Retina (tissue), 1 donor: ENCODE data around the gene TEX55.
"Not testable (repeated sequence)": the region's sequence is repeated elsewhere in the genome, so short reads cannot be mapped to it uniquely, and the experiment has no call there.

ENCODE experiments used
- DNase-seq: peaks from one replicate; pipeline ENCODE4 v3.0.0-alpha.2; 2016

Gene TEX55

GRCh38 chr3:119145500-119146167, at the start of gene TEX55:
Gene TEX55 (plus strand): TSS chr3:119146165. CDS start chr3:119146190, 25 bp downstream.
- DNase-seq = peak; percentile 21

- no peak for DNase-seq
Measured at GRCh38 chr3:119098003-119098402, 48.0 kb upstream of the TEX55 start.

GRCh38 chr3:119098619-119099222, 47.2 kb upstream of the TEX55 start:
- DNase-seq = peak; percentile 38

GRCh38 chr3:119099785-119100184, 46.2 kb upstream of the TEX55 start:
- DNase-seq = no peak

GRCh38 chr3:119104031-119104430, 41.9 kb upstream of the TEX55 start:
- no peak for DNase-seq

- not testable (repeated sequence) for DNase-seq
Measured at GRCh38 chr3:119118330-119118729, 27.6 kb upstream of the TEX55 start.

GRCh38 chr3:119120480-119120879, 25.5 kb upstream of the TEX55 start:
- DNase-seq = no peak

- no peak for DNase-seq
Measured at GRCh38 chr3:119122350-119122749, 23.6 kb upstream of the TEX55 start.

GRCh38 chr3:119125342-119125741, 20.6 kb upstream of the TEX55 start:
- DNase-seq = no peak

- no peak for DNase-seq
Measured at GRCh38 chr3:119125742-119126504, 20.0 kb upstream of the TEX55 start.

- not testable (repeated sequence) for DNase-seq
Measured at GRCh38 chr3:119130291-119130690, 15.7 kb upstream of the TEX55 start.

- DNase-seq = not testable (repeated sequence)
Measured at GRCh38 chr3:119132291-119132690, 13.7 kb upstream of the TEX55 start.

- not testable (repeated sequence) for DNase-seq
Measured at GRCh38 chr3:119139360-119139759, 6.6 kb upstream of the TEX55 start.

GRCh38 chr3:119140466-119140865, 5.5 kb upstream of the TEX55 start:
- DNase-seq = no peak

GRCh38 chr3:119145128-119145499, 851 bp upstream of the TEX55 start:
- DNase-seq = no peak

GRCh38 chr3:119146578-119147375, 812 bp downstream of the TEX55 start:
- no peak for DNase-seq

- DNase-seq = no peak
Measured at GRCh38 chr3:119147494-119147893, 1.5 kb downstream of the TEX55 start.

GRCh38 chr3:119148493-119149180, 2.7 kb downstream of the TEX55 start:
- no peak for DNase-seq

- DNase-seq = no peak
Measured at GRCh38 chr3:119149484-119149883, 3.5 kb downstream of the TEX55 start.

GRCh38 chr3:119156868-119157267, 10.9 kb downstream of the TEX55 start:
- no peak for DNase-seq

GRCh38 chr3:119157971-119158370, 12.0 kb downstream of the TEX55 start:
- no peak for DNase-seq

GRCh38 chr3:119160361-119160760, 14.4 kb downstream of the TEX55 start:
- no peak for DNase-seq

- no peak for DNase-seq
Measured at GRCh38 chr3:119160815-119161214, 14.8 kb downstream of the TEX55 start.
